Mononuclear cell (primary cell): ENCODE measurements around the gene OPN1SW. TPM values are rescaled to one million over a fixed set of nuclear protein-coding genes. Genes with fewer than 3 reads are reported as not detected.

ENCODE experiments used
- H3K27me3 ChIP-seq: 2 replicates; pipeline ENCODE4 v1.6.0; 2011; ENCODE audit warnings: low read length, control low read depth; ENCODE audit not compliant: insufficient read depth
- H3K4me1 ChIP-seq: 2 replicates; pipeline ENCODE4 v1.5.1; 2011; ENCODE audit warnings: mild to moderate bottlenecking, low read length, control low read depth; ENCODE audit not compliant: insufficient read depth
- H3K4me3 ChIP-seq: 2 replicates; pipeline ENCODE4 v1.5.1; 2011; ENCODE audit warnings: mild to moderate bottlenecking, low read length, moderate library complexity
- H3K9me3 ChIP-seq: 2 replicates; pipeline ENCODE4 v1.5.1; 2011; ENCODE audit warnings: low read depth, mild to moderate bottlenecking, control low read depth, low read length
- total RNA-seq: library from RNA; depleted of rRNA; stranded (reverse); fragments of >200 nt; gene quantifications from one replicate; pipeline ENCODE4 v1.2.3, GENCODE V29; 2012

The OPN1SW gene
- total RNA-seq, 1 donor, result not detected

- Histone ChIP-seq H3K27me3 (no peaks in the 10 kb centered on the region), H3K4me1 (no peaks in the 10 kb centered on the region), H3K9me3 (no peaks in the 10 kb centered on the region), H3K4me3 (no peak overlapping the region)
Measured at GRCh38 chr7:128755819-128756476, 19.6 kb downstream of the OPN1SW start.

- H3K9me3 ChIP-seq, result no peaks in the 10 kb centered on the region
- no peak overlapping the region for H3K4me3 ChIP-seq
- H3K4me1 ChIP-seq, result no peaks in the 10 kb centered on the region
- H3K27me3 ChIP-seq, result no peaks in the 10 kb centered on the region
Measured at GRCh38 chr7:128755075-128755818, 20.3 kb downstream of the OPN1SW start.

DNA sequence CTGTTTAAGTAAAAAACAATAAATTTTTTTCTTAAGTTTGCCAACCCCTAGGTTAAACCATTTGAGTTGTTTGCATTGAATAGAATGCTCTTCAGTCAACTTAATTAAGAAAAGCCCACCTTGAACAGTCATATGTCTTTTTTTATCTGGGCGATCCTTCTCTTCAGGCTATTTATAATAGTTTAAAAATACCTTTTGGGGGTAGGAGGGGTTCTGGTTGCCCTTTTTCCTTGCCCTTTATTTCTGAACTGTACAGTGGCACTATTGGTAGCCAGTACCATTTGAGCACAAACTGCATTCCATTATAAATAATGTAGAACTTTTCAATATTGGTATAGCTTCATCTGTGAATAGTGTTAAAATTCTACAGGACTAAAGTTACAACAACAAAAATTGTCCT lies 23.3 kb downstream of the OPN1SW start:
- no peaks in the 10 kb centered on the region for H3K9me3 ChIP-seq
- no peaks in the 10 kb centered on the region for H3K4me1 ChIP-seq
- no peaks in the 10 kb centered on the region for H3K27me3 ChIP-seq
- no peak overlapping the region for H3K4me3 ChIP-seq

DNA sequence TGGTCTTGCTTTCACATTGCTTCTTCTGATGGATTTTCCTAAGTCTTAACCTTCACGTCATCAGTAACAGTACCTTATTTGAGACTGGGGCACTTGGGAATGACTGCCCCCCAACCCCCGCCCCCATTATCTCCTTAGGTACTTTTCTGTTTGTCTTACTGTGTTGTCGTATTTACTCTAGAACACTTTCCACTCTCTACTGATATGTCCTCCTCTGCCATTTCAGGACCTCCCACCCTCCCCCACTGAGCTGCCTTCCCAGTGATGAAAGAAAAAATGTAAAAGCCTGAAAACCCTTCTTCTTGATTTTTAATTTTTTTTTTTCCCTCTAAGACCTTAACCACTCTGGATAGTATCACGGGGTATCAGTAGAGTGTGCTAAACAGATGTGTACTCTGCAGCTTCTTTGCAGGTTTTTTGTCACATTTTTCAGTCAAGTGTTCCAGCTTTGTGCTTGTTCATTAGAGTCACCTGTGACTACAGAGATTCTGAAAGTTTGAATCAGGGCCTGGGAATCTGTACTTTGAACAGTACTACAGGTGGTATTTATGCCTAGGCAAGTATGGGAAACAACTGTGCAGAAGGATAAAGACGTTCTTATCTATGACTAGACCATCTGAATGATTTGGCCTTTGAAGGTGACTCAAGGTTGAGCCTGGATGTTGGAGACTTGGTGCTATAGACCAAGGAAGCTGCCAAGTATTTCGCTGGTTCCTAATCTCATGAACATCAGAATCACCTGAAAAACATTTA lies 28.1 kb downstream of the OPN1SW start:
- Histone ChIP-seq H3K4me1 (peaks cover 4% of the 10 kb centered on the region), H3K9me3 (no peaks in the 10 kb centered on the region), H3K4me3 (no peak overlapping the region), H3K27me3 (no peaks in the 10 kb centered on the region)

DNA sequence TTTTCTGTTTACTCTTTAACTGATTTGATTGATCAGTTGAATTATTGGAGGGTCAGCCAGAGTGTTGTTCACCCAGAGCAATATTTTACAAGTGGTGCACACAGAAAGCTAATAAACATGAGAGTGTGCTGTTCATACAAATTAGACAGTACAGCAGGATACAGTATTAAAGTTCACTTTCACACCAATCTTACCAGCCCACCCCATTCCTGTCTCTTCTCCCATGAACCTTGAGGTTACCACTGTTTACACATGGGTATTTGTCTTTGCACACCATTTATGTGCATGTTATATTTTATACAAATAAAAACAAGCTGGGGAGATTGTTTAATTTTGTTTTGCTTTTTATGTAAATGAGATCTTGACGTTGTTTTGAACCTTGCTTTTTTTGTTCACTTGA lies 29.9 kb downstream of the OPN1SW start:
- H3K4me3 ChIP-seq, result no peak overlapping the region

GRCh38 chr7:128744366-128744905 lies 31.2 kb downstream of the OPN1SW start:
- Histone ChIP-seq H3K4me3 (no peak overlapping the region), H3K27me3 (no peaks in the 10 kb centered on the region), H3K4me1 (peaks cover 21% of the 10 kb centered on the region), H3K9me3 (no peaks in the 10 kb centered on the region)

More for the DNA sequence above, 29.9 kb downstream of the OPN1SW start:
- Histone ChIP-seq H3K4me1 (peaks cover 10% of the 10 kb centered on the region), H3K9me3 (no peaks in the 10 kb centered on the region), H3K27me3 (no peaks in the 10 kb centered on the region)

DNA sequence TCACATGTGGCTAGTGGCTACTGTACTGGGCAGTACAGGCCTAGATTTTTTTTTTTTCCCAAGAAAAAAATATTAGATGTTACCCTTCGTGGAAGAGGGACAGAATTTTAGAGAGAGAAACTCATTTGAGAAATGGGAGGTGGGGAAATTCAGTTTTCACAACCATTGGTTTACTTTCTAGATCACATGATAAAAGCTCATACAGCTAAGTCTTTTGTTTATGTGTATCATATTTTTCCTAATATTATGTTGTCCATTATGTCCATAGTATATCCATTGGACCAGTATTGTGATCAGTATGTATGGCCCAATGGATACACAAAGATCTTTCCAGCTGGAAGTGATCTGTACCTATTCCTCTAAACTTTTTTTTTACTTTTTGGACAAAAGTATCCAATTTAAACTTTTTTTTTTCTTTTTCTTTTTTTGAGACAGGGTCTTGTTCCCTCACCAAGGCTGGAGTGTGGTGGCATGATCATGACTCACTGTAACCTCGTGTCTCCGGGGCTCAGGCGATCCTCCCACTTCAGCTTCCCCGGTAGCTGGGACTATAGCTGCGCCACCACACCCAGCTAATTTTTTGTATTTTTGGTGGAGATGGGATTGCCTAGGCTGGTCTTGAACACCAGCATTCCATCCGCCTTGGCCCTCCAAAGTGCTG lies 32.4 kb downstream of the OPN1SW start:
- Histone ChIP-seq H3K9me3 (no peaks in the 10 kb centered on the region), H3K4me3 (no peak overlapping the region), H3K27me3 (no peaks in the 10 kb centered on the region), H3K4me1 (peaks cover 26% of the 10 kb centered on the region)

GRCh38 chr7:128742206-128742605 lies 33.4 kb downstream of the OPN1SW start:
- Histone ChIP-seq H3K27me3 (no peaks in the 10 kb centered on the region), H3K4me3 (no peak overlapping the region), H3K4me1 (peaks cover 26% of the 10 kb centered on the region), H3K9me3 (no peaks in the 10 kb centered on the region)

DNA sequence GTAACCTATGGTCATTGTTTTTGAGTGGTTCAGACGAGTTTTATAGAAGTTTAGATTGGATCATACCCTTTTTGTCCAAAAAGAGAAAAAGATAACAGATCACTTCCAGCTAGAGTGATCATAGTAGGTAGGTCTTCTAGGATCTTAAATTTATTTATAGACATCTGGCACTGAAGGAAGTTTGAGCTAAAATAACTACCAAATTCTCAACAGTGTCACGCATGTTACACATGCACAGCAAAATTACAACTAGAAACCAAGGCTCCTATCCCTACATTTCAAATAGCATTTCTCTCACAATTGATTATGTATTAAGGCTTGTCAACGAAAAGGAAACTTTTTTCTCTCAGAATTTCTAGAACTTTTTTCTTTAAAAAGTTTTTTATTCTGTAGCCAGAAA lies 34.1 kb downstream of the OPN1SW start:
- Histone ChIP-seq H3K4me1 (peaks cover 26% of the 10 kb centered on the region), H3K4me3 (no peak overlapping the region), H3K9me3 (no peaks in the 10 kb centered on the region), H3K27me3 (no peaks in the 10 kb centered on the region)

GRCh38 chr7:128740996-128741395 lies 34.6 kb downstream of the OPN1SW start:
- Histone ChIP-seq H3K9me3 (no peaks in the 10 kb centered on the region), H3K4me1 (peaks cover 27% of the 10 kb centered on the region), H3K4me3 (no peak overlapping the region), H3K27me3 (no peaks in the 10 kb centered on the region)

DNA sequence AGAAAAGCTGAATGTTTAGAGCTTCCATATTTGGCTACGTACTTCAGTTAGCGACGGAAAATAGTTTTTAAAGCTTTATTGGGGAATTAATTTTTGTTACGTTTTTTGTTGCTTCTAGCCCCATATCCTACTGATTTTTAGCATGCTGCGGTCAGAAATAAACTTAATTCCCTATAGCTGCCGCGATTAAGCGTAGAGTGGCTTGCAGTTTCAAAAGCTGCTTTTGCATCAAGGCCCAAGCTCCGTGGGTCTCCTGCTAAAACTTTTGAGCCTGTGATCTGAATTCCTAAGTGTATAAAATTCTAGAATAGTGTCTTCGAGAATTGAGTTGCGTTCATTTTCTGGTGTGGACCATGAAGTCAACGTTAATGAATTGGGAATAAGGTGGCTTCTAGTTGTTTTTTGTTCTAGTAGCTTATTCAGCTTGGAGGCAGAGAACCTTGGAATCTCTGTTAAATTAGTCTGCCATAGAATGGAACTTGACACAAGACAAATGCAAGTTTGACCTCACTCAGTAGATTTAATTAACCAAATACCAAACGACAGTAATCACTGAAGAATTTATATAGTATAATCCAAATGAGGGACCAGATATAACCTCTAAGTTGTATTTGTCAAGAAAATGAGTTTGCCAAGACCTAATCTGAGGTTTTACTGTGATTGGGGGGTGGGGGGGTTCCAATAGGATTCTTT lies 35.5 kb downstream of the OPN1SW start:
- peak overlapping the region; percentile 96 for H3K4me3 ChIP-seq
- no peaks in the 10 kb centered on the region for H3K27me3 ChIP-seq
- peaks cover 35% of the 10 kb centered on the region for H3K4me1 ChIP-seq
- H3K9me3 ChIP-seq, result no peaks in the 10 kb centered on the region

GRCh38 chr7:128739048-128739962 lies 36.3 kb downstream of the OPN1SW start, which contains the start of gene CALU:
CALU (plus strand) TSS chr7:128739359; CDS start chr7:128748584, 9,225 bp downstream.
- Histone ChIP-seq H3K9me3 (no peaks in the 10 kb centered on the region), H3K27me3 (no peaks in the 10 kb centered on the region), H3K4me3 (peak within 1 kb of the TSS; percentile 96), H3K4me1 (peaks cover 40% of the 10 kb centered on the region)

DNA sequence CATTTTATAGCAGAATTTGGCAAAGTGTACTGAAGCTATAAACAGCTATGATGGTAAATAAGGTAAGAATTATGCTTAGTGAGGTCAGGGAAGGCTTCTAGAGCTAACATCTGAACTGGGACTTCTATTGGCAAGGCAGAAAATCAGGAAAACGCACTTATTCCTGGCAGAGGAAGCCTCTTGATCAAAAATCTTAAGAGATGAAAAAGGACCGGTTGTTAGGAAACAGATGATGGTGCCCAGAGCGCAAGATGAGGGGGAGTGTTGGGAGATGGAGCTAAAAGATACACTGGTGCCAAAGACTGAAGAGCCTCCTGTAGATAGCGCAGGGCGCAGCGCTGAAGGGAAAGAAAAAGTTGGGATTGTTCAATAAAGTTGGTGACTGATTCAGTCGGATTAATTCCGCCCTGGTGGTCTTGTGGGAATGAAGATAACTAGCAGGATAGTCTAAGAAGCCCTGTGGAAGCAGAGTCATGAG lies 37.0 kb downstream of the OPN1SW start:
- Histone ChIP-seq H3K4me1 (peaks cover 38% of the 10 kb centered on the region), H3K4me3 (peak overlapping the region; percentile 96), H3K9me3 (no peaks in the 10 kb centered on the region), H3K27me3 (no peaks in the 10 kb centered on the region)
